ENCODE data around the gene HMGCLL1. TPM values are rescaled to one million over a fixed set of nuclear protein-coding genes. Genes with fewer than 3 reads are reported as not detected.

Gene HMGCLL1
- total RNA-seq, 6 experiments from 2014 or later, result 0.13 to 0.72 (median 0.36) TPM

DNA sequence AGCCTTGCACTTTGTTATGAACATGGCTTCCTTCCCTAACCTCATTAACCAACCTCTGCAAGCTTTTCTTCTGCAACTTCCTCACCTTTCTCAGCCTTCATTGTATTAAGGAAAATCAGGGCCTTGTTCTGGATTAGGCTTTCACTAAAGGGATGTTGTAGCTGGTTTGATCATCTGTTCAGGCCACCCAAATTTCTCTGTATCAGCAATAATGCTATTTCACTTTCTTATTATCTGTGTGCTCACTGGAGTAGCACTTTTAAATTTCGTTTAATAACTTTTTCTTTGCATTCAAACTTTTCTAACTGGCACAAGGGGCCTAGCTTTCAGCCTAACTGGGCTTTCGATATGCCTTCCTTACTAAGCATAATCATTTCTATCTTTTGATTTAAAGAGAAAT, 155.1 kb downstream of the HMGCLL1 start:
- Histone ChIP-seq H3K4me1 (no peaks in the 10 kb centered on the region), H3K9me3 (no peaks in the 10 kb centered on the region), H3K27ac (no peak overlapping the region), H3K4me3 (no peak overlapping the region), H3K27me3 (no peaks in the 10 kb centered on the region), H3K36me3 (no peaks in the 10 kb centered on the region)
- DNase-seq (no peak), ATAC-seq (no peak)
- WGBS (ENCODE audit: insufficient coverage, low coverage, low lambda C conversion rate, missing lambda C conversion rate), result 15% methylated on average over 1 of the region's 2 CpGs
- TF ChIP-seq POLR2A (IDR thresholded peaks at IDR 0.05), result no peak
- TF ChIP-seq, protein P1, sequence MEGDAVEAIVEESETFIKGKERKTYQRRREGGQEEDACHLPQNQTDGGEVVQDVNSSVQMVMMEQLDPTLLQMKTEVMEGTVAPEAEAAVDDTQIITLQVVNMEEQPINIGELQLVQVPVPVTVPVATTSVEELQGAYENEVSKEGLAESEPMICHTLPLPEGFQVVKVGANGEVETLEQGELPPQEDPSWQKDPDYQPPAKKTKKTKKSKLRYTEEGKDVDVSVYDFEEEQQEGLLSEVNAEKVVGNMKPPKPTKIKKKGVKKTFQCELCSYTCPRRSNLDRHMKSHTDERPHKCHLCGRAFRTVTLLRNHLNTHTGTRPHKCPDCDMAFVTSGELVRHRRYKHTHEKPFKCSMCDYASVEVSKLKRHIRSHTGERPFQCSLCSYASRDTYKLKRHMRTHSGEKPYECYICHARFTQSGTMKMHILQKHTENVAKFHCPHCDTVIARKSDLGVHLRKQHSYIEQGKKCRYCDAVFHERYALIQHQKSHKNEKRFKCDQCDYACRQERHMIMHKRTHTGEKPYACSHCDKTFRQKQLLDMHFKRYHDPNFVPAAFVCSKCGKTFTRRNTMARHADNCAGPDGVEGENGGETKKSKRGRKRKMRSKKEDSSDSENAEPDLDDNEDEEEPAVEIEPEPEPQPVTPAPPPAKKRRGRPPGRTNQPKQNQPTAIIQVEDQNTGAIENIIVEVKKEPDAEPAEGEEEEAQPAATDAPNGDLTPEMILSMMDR (IDR thresholded peaks at IDR 0.05), result no peak
- intact Hi-C loops (cut with DNase I), result no loop called here

DNA sequence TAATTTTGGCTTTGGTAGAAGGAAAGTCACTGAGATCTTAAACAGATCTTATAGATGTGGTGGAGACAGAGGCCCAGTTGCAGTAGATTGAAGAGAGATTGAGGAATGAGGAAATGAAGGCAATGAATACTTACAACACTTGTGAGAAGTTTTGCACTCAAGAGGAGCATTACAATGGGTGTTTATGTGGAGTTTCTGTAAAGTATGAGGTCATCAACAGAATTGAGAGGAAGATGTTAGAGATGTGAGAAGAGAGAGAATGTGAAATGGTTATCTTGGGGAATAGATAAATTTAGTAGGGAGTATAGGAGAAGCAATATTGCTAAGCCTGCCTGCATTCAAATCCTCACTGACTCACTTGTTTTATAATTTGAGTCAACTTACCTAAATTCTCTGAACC, 168.3 kb downstream of the HMGCLL1 start:
- Histone ChIP-seq H3K36me3 (no peaks in the 10 kb centered on the region), H3K4me1 (no peaks in the 10 kb centered on the region), H3K9me3 (no peaks in the 10 kb centered on the region), H3K27ac (no peak overlapping the region), H3K27me3 (no peaks in the 10 kb centered on the region), H3K4me3 (no peak overlapping the region)
- intact Hi-C loops (cut with DNase I), result no loop called here
- no peak for TF ChIP-seq POLR2A (IDR thresholded peaks at IDR 0.05)
- TF ChIP-seq, protein P1 (IDR thresholded peaks at IDR 0.05), result no peak
- ATAC-seq (no peak), DNase-seq (no peak)

DNA sequence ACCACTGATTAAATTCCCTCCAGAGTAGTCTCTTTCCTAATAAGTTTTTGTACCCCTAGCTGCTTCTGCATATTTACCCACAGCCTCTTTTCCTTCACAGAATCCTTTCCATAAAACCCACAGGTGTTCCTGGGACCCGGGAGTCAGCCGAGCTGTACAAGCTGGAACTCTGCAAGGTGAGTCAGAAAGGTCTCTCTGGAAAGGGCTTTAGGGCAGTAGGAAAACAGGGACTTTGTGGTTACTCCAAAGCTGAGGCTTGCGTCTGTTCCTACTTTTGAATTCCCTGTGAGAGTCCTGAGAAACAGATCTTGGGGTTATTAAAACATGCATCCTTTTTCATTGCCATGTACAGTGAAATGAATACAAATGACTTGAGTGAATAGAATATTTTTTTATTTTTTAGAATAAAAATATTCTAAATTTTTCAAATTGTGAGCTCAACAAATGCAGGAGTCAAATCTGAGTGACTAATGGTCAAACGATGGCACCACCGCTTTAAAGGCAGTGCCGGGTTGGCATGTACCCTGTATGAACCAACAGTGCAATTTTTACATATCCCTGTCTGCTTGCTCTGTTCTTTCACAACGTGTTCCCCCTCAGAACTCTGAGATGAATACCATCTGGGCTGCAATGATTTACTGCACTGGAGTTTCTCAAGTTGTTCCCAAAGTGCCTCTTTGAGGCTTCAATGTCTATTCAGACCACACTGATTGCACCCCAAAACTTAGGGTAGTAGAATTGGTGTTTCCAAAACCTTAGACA, 173.3 kb downstream of the HMGCLL1 start:
- WGBS (ENCODE audit: insufficient coverage, low coverage, low lambda C conversion rate, missing lambda C conversion rate), result 46% methylated on average over 7 of the region's 7 CpGs
- intact Hi-C loops (cut with DNase I), result no loop called here
- H3K4me3 ChIP-seq, result no peak overlapping the region
- no peak for DNase-seq
- no peaks in the 10 kb centered on the region for H3K27me3 ChIP-seq
- no peak for TF ChIP-seq POLR2A (IDR thresholded peaks at IDR 0.05)
- TF ChIP-seq, protein P1 (IDR thresholded peaks at IDR 0.05), result no peak
- no peak for ATAC-seq
- no peaks in the 10 kb centered on the region for H3K36me3 ChIP-seq
- H3K27ac ChIP-seq, result no peak overlapping the region
- no peaks in the 10 kb centered on the region for H3K9me3 ChIP-seq
- H3K4me1 ChIP-seq, result no peaks in the 10 kb centered on the region

DNA sequence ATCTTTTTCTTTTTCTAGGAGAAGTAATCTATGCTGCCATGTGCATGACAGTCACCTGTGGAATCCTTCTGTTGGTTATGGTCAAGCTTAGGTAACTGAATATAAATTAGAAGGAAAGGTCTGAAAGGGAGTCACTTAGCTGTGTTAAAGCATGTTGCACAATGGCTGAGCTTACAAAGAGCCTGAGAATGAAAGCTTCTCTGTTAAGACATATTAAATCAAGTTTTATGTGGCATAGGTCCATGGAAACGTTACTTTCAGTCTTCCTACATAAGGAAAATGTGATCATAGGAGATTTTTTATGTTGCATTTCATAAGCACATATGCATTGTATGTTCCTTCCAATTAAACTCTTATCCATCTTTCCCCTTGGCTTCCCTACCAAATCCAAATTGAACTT, 179.6 kb downstream of the HMGCLL1 start:
- TF ChIP-seq, protein P1 (IDR thresholded peaks at IDR 0.05), result no peak
- ATAC-seq (no peak), DNase-seq (no peak)
- intact Hi-C loops (cut with DNase I), result no loop called here
- H3K36me3 ChIP-seq, result no peaks in the 10 kb centered on the region
- H3K9me3 ChIP-seq, result no peaks in the 10 kb centered on the region
- H3K4me1 ChIP-seq, result no peaks in the 10 kb centered on the region
- no peak overlapping the region for H3K27ac ChIP-seq
- H3K4me3 ChIP-seq, result no peak overlapping the region
- no peaks in the 10 kb centered on the region for H3K27me3 ChIP-seq
- 15% methylated on average over 1 of the region's 1 CpG for WGBS (ENCODE audit: insufficient coverage, low coverage, low lambda C conversion rate, missing lambda C conversion rate)

DNA sequence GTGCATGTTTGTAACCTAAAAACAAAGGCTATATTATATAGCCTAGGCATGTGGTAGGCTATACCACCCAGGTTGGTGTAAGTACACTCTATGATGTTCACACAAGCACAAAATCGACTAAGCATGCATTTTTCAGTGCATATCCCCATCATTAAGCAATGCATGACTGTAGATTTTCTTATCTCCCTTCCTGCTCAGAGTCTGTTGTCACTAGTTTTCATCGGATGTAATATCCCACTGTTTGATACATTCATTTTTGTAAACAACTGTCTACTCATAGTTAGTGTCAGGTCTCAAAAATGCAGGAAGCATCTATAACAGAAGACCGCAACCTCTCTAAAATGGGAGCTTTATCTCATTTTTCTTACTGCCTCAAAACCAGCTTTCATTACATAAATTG, 181.0 kb downstream of the HMGCLL1 start:
- Histone ChIP-seq H3K27ac (no peak overlapping the region), H3K9me3 (no peaks in the 10 kb centered on the region), H3K4me1 (no peaks in the 10 kb centered on the region), H3K4me3 (no peak overlapping the region), H3K36me3 (no peaks in the 10 kb centered on the region), H3K27me3 (no peaks in the 10 kb centered on the region)
- 38% methylated on average over 3 of the region's 3 CpGs for WGBS (ENCODE audit: insufficient coverage, low coverage, low lambda C conversion rate, missing lambda C conversion rate)
- no peak for DNase-seq
- ATAC-seq, result no peak
- intact Hi-C loops (cut with DNase I), result no loop called here
- TF ChIP-seq POLR2A (IDR thresholded peaks at IDR 0.05), result no peak
- TF ChIP-seq, protein P1 (IDR thresholded peaks at IDR 0.05), result no peak

Measured in right lobe of liver (tissue), 6 donors.